HG03095 (cell line): Measurements from ENCODE around the gene SAMD11.

Source experiments
- ATAC-seq: cut with Tn5 transposase; IDR thresholded peaks from one replicate; pipeline ENCODE4 v1.9.1; 2021; ENCODE audit warnings: moderate library complexity; ENCODE audit not compliant: unreplicated experiment

Gene SAMD11

GRCh38 chr1:992362-992761 is 68.6 kb downstream of the SAMD11 start:
- ATAC-seq = no peak

- no peak for ATAC-seq
These were observed 69.8 kb downstream of the SAMD11 start for GRCh38 chr1:993379-993995.
